Uterus (tissue), 2 donors: Measurements from ENCODE around the gene THOC2.

Source experiments
- CTCF ChIP-seq, 4 experiments: fragments of 200-600 bp in 2 of 4; fragments of 450-650 bp in 2 of 4; sonication (generic) in 2 of 4; IDR thresholded peaks; one replicate each; pipeline ENCODE4 v1.5.1; 2016 to 2019; ENCODE audit warnings: antibody characterized with exemption in 4 of 4, mild to moderate bottlenecking in 2 of 4, moderate library complexity in 1 of 4
- POLR2A ChIP-seq, 2 donors: fragments of 450-650 bp; IDR thresholded peaks; one replicate each; pipeline ENCODE4 v1.6.1; 2016; ENCODE audit warnings: antibody characterized with exemption in 2 of 2, mild to moderate bottlenecking in 1 of 2, moderate library complexity in 1 of 2

- TF ChIP-seq POLR2A (IDR thresholded peaks at IDR 0.05) (no peak), CTCF (IDR thresholded peaks at IDR 0.05) (no peak)
Measured at GRCh38 chrX:123610915-123611314, 121.9 kb downstream of the THOC2 start.
